HuH-7 (cell line): ENCODE data around the gene SMIM13.

Source experiments
- DNase-seq: peaks from one replicate; pipeline ENCODE4 v3.0.0; 2011; ENCODE audit warnings: low spot score

The SMIM13 gene

DNA sequence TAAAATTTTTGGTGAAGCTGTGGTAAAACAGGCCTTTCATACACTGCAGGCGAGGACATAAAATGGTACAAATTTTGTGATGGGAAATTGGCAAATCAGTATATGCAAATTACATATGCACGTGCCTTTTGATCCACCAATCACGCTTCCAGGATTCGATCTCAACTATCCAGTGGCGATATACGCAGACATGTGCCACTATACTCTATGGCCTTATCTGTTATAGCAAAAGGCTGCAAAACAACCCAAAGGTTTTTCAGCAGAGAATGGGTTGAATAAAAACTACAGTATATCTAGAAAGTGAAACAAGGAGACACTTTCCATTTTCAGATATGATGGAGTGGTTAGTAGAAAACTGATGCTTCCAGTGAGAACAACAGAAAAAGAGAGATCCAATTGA lies 59.8 kb downstream of the SMIM13 start:
- DNase-seq = no peak

DNA sequence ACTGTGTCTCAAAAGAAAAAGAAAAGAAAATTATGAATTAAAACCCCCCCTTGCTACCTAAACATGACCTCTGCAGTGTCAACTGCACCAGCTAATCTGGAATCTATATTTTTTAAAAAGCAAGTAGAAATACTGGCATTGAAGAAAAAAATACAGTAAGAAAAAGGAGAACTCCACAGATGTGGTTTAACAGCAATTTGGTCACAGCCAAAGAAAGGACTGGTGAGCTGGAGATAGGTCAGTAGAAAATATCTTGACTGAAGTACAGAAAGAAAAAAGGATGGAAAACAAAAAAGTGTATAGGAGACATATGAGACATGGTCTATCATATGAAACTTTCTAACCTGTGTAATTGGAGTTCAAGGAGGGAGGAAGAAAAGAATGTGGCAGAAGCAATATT lies 62.0 kb downstream of the SMIM13 start:
- DNase-seq = no peak

DNA sequence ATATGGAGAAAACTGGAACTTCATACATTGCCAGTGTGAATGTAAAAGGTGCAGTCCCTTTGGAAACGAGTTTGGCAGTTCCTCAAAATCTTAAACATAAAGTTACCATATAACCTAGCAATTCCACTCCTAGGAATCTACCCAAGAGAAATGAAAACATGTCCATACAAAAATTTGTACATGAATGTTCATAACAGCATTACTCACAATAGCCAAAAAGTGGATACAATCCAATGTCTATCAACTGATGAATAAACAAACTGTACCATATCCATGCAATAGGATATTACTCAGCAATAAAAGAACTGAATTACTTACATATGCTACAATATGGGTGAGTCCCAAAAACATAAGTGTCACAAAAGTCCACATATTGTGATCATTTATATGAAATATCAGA lies 66.6 kb downstream of the SMIM13 start:
- no peak for DNase-seq

DNA sequence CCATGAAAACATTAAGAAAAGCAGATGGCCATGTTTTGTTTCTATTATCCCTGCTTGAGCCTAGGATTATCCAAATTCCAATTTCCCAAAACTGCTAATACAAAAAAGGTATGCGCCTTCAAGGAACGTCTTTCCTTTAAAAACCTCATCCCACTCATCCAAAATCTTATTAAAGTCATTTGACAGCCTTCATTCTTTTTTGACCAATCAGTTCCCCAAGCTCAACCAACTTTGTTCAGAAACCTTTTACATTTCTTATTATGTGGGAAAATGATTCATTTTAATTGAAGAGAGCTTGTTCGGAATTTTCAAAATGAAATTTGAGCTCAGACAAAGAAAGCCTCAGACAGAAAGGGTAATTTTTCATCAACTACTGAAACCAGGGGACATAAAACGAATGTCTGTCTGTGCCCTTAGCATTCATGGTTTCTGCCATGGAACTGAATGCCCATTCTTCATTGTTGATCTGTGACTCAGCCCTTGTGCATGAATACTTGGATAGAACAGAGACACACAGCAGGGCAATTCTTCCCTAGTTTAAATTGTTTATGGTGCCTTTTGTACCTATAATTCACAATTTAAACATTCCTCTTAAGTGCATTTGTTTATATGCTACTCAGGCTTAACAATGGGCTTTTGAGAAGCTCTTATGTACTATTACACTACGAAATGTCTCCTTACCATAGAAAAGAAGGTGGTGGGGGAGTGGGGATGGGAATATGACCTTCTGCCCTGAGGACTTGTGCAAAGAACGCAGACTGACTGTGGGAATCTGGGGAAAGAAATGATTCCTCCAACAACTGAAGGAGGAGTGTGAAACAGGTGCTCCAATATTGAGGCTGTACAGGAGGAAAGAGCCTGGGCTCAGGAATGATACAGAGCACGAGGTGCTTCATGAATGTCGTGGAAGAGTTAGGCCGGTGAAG lies 67.7 kb downstream of the SMIM13 start:
- DNase-seq = no peak

DNA sequence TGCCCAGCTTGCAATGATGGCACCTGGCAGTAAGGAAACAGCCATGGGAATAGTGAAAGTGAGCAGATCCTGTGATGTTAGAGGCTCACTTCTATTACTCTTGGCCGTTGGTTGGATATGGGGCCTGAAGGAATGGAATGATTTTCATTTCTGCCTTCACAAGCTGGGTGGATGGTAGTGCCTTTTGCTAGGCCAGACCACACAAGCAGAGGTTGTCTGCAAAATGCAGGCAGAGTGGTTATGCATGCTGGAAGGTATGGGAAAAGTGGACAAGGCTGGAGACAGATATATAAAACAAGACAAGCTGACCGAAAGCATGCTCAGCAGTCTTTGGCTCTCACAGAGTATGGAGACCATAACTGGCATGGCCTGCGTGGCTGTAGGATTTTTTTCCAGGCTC lies 68.6 kb downstream of the SMIM13 start:
- DNase-seq = no peak

DNA sequence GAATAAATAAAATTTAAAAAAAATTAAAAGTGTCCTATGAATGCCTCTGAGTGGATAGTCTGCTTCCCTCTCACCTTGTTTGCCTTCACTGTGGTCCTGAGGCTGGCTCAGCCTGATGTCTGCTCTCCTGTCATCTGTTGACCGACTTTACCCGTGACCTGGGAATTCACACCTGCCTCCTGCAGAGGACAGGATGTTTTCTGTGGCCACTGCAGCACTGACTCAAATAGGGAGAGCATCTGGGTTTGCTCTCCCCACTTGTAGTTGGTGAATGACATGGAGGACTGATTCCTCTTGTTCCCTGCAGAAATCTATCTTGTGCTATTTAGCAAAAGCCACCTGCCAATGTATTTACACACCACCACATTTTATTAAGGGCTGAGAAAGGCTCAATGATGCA lies 70.3 kb downstream of the SMIM13 start:
- DNase-seq = no peak

DNA sequence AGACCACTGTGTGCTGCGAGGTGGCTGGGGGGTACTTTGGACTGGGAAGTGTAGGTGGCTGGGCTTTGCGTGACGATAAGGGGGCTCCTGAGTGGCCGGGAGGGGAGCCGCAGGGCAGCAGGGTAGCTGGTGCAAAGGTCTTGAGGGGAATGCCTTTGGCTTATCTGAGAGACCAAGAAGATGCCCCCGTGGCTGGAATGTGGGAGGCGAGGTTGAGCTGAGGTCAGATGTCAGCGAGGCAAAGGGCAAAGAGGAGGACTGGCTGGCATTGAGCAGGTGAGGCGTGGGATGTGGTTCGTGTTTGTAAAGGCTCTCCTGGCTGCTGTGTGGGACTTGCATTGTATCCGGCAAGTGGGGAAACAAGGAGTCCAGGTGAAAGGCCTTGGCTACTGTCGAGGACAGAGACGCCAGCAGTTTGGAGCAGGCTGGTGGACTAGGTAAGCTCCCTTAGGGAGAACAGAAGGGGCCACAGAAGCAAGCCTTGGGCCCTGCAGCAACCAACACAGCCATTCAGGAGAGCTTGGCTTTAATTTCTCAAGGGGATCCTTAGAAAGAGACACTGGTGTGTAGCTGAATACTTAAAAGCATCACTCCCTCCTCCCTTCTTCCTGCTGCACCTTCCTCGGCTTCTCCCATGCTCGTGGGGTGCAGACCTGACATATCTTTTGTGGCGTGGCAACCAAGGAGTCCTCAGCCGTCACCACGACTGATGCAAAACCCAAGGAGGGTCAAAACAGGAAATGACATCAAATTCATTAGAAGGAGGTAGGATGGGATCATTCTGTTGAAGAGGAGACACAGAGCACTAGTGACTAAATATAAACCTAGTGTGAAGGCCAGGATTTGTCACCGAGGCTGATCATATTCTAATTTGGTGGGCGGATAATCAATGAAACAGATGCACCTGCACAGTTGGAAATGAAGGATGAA lies 71.3 kb downstream of the SMIM13 start:
- no peak for DNase-seq

DNA sequence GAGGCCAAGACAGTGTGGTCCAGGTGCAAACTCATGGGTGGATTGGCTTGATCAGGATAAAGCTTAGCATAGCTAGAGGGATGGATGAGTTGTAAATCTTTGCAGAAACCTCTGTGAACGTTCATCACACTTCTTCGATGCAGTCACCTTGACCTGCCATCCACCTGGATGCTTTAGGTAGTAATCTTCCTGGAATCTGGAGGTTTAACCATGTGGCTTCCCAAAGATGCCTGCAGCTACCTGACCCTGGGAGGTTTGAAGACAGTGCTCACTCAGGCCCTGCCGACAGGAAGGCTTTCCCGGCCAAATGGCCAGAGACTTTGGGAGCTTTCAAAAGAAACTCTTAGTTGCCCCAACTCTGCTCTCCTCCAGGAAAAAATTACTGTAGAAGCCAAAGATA lies 73.3 kb downstream of the SMIM13 start:
- DNase-seq = no peak

DNA sequence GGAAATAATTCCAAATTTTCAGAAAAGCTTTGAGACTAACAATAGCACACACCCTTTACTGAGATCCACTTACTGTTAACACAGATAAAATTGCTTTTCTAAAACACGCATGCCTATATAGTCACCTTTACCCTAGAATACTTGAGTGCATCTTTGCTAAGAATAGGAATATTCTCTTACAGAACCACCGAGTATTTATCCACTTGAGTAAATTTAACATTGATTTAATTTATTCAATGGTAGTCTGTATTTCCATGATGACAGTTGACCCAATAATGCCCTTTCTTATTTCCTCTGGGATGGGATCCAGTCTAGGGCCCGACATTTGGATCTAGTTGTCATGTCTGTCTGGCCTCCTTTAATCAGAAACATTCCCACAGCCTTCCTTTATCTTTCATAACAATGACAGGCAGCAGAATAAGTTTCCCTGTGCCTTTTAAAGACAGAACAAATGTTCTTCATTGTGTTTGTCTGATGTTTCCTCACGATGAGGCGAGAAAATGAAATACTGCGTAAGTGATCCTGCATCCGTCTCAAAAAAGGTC lies 74.5 kb downstream of the SMIM13 start:
- DNase-seq = no peak

DNA sequence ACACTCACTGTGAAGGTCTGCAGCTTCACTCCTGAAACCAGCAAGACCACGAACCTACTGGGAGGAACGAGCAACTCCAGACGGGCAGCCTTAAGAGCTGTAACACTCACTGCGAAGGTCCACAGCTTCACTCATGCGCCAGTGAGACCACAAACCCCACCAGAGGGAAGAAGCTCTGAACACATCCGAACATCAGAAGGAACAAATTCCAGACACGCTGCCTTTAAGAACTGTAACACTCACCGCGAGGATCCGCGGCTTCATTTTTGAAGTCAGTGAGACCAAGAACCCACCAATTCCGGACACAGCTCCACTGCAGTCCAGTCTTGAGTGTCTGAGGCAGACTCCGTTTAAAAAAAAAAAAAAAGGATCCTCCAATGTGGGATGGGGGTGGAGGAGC lies 78.3 kb downstream of the SMIM13 start:
- DNase-seq = no peak

DNA sequence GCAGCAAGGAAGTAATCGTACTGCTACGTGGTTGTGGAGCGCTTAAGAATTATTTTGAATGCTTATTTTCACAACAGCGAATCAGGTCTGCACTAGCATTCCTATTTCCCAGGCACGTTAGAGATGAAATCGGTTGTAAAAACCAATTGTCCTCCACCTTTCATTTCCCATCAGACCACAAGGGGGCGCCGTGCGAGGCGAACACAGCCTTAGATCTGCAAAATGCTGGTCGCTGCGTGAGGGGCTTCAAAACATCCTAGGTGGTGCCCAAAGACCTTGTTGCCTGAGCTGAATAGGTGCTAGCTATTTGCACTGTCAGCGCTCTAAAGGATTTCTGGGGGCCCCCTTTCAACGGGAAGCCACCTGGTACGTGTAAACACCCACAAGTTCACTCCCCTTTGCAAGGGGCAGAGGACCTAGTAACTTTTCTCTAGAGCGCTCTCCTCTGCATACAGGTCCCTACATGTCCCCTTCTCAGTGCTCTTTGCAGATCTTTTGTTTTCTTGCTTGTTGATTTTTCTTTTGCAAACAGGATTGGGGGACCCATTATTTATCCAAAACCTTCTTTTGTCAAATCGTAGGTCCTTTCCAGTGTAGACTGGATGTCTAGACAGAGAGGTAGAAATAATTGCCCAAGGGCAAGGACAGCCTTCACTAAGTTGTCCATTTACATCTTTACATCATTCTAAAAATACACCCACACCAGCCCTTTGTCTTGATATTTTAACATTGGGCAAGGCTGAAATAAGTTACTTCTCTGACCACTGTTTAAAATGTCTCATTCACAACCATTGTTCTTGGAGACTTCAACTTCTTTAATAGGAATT lies 79.1 kb downstream of the SMIM13 start:
- DNase-seq = peak; percentile 40

DNA sequence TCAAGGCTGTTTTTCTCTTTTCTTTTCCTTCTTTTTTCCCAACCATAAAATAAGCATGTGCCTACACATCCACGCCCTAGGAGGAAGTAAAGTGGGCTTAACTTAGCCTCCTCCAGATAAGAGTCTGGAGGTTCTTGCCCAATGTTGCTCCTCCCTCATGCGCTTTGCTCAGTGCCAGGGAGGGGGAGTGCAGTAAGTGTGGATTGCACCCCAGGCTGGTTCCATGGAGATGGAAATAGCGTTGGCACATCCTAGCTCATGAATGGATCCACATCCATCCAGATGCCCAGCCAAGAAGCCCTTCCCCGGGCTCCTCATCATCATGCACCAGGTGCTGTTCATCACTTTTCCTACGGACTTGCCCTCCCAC lies 80.6 kb downstream of the SMIM13 start:
- DNase-seq = no peak

DNA sequence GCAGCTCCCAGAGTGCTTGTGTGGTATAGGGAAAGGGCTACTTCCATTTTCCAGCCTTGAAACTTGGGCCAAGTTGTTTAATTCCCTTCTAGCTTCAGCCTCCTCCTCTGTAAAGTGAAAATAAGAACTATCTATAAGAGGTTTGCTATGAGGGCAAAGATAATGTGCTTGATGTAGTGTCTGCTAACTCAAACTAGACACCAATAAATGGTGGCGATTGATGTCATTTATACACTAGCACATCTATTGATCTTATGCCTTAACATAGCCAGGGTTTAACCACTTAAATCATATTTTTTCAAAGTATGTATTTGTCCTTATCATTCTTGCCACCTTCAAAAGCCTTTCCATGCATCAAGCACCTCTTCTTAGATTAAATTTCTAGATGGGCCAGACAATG lies 83.6 kb downstream of the SMIM13 start:
- no peak for DNase-seq

DNA sequence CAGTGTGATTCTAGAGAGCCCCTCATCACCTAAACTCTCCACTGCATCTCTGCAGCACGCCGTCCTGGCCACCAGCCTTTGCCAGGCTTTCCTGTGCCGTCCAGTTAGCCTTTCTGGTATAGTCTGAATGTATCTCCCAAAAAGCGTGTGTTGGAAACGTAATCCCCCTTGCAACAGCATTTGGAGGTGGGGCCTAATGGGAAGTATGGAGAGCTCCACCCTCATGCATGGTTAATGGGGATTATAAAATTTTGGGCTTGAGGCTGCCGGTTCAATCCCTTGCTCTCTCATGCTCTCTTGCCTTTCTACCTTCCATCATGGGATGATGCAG lies 85.4 kb downstream of the SMIM13 start:
- no peak for DNase-seq

DNA sequence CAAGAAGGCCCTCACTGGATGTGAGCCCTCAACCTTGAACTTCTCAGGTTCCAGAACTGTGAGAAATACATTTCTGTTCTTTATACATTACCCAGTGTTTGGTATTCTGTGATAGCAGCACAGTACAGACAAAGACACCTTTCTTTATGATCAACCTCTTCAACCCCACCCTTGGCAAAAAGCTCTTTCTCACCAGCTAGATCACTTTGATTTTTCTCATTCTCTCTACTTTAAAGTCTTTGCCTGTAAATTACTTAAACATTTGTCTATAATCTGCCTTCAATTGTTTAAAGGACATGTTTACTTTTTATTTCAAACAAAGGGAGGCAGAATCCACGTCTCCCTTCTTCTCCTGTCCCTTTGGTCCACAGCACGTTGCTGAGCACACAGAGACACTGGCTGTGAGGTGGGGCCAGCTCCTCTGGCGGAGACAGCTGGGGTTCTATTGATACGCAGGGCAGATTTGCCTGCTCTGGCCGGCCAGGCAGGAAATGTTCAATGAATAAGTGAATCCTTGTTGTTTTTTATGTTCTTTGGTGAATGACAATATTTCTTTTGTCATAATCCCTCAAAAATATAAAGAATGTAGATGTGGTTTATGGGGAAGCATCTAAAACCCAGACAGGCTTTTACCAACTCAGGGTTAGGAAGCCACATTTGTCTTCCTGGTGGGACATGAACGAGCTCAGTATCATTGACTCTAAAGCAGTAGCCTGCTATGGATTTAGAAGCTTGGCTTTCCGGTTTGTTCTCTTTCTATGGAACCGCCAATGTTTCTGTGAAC lies 86.0 kb downstream of the SMIM13 start:
- DNase-seq = no peak

DNA sequence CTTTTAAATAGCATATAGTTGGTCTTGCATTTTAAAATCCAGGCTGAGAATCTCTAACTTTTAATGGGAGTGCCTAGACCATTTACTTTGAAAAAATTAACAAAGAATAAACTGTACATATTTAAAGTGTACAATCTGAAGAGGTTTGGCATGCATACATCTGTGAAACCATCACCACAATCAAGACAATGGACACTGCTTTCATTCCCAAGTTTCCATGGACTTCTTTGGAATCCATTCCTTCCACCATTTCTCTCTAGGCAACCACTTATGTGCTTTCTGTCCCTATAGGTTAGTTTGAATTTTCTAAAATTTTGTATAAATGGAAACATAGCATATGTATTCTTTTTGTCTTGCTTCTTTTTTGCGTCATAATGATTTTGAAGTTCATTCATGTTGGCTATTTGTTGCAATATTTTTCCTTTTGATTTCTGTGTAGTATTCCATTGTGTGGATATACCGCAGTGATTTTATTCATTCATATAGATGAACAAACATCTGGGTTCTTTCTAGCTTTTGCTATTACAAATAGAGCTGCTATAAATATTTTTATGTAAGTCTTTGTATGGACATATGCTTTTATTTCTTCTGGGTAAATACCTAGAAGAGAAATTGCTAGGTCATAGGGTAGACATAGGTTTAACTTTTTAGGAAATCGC lies 88.0 kb downstream of the SMIM13 start:
- no peak for DNase-seq

DNA sequence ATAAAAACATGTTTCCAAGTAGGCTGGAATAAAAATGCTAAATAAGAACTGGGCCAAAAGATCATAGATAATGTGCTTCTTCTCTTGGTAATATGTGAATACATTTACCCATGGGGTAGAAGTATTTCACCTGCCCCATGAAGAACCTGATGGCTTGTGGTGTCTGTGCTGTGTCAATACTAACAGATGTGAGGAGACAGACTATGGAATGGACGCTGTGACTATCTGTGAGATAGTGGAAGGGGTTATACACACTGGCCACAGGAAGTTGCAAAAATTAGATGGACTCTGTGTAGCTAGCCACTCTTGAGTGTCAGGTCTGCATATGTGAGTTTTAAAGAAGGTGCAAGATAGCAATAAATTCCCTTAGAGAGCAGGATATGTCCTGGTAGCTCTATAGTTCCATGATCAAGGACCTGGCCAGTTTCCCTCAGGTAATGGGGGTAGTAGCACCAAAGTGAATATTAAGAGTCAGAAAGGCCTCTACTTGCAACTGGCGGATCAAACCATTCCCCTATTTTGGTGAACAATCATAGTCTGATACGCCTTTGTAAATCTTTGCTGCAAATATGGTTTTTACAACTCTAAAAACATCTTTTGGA lies 90.2 kb downstream of the SMIM13 start:
- no peak for DNase-seq

DNA sequence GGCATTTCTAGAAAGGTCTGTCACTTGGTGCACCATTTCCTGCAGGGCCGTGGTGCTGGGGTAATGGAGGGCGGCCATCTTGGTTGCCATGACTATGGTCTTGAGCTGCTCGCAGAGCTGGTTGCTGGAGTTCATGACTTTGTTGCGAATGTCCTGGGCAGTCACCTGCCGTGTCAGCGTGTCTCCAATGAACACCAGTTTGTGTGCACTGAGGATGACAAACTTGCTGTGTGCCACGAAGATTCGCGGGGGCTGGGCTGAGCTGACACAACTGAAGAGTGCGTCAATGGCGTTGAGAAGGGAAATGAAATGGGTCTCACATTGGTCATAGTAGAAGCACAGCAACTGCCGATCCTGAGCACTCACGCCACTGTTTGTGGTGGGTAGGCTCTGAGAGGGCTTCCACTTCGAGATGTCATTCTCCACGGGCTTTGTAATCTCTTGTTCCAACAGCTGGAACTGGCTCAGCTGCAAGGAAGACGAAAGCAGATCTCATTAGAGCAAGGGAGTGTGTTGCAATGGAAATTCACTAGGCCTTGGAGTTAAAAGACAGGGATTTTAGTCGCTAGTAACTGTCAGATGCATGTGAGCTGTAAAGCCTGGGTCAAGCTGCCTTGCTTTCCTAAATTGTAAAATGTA lies 91.7 kb downstream of the SMIM13 start:
- no peak for DNase-seq

DNA sequence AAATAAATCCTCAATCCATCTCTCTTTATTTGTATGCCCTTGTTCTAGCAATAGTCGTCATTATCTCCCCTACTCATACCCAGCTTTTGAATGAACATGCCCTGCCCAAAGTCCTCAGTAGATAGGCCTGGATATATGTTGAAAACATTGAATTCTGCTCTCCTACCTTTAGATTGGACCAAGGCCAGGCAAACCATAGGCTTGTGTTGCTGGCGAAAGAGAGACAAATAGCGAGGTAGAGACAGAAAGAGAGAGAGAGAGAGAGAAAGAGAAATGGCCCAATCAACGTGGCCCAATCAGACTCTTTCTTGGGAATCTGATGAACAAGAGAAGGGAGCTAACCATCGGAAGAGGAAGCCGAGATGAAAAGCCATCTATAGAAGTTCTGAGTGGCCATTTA lies 93.7 kb downstream of the SMIM13 start:
- no peak for DNase-seq
